NOMO-1 (cell line): ENCODE measurements around the gene GRID2IP.
"Not testable (repeated sequence)": the region's sequence is repeated elsewhere in the genome, so short reads cannot be mapped to it uniquely, and the experiment has no call there.

Experiments used
- DNase-seq, 2 experiments: peaks; one replicate each; lab custom pipeline; 2025; ENCODE audit not compliant: unreplicated experiment in 2 of 2; lab: John Stamatoyannopoulos, UW

GRID2IP gene

DNA sequence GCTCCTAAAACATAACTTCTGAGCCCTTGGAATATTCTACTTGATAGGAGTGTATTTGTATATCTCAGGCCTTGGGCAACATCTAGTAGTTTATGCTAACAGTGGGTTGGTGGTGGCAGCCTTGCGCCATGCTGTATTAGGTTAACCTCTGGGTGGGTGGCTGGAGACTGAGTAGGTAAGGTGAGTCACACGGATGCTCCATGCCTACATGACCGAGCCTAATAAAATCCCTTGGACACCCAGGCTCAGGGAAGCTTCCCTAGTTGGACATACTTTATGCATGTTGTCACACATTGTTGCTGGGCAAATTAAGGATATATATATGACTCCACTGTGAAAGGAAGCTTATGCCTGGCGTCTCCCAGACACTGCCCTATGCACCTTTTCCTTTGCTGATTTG lies 97.5 kb downstream of the GRID2IP start:
- DNase-seq, result no peak

GRCh38 chr7:6451224-6451705 lies 100.0 kb downstream of the GRID2IP start:
- no peak for DNase-seq

- DNase-seq, result not testable (repeated sequence)
Observed at GRCh38 chr7:6450591-6450990, 100.7 kb downstream of the GRID2IP start.

DNA sequence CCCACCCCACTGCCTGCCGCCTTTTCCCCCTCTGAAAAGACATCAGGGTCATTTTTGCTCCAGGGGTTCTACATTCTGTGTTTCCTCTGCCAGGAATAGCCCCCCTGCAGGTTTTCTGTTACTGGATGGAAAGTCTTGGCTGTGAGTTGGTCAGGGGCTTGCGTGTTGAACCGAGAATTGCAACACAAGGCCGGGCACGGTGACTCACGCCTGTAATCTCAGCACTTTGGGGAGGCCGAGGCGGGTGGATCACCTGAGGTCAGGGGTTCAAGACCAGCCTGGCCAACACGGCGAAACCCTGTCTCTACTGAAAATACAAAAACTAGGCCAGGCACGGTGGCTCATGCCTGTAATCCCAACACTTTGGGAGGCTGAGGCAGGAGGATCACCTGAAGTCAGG lies 101.4 kb downstream of the GRID2IP start:
- not testable (repeated sequence) for DNase-seq

DNA sequence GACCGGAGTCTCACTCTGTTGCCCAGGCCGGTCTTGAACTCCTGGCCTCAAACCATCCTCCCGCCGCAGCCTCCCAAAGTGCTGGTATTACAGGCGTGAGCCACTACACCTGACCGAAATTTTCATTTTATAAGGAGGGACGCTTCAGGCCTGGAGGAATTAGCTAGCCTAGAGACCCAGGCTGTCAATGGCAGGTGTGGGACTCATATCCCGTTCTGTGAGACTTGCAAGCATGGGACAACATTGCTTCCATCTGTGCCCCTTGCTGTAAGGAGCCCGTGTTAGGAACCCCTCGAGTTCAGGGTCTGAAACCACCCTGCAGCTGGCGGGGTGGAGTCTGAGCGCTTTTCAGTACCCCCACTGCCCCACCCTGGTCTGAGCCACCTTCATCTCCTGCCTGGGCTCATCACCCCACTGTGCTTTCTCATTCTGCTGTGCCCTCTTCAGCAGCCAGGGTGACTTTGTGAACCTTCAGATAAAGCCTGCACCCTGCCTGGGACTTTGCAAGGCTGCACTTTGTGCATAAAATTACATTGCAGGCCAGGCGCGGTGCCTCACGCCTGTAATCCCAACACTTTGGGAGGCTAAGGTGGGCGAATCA lies 102.2 kb downstream of the GRID2IP start:
- no peak for DNase-seq

GRCh38 chr7:6447581-6448199 lies 103.6 kb downstream of the GRID2IP start, which contains the start of gene DAGLB:
DAGLB (minus strand) TSS chr7:6447954; CDS start chr7:6447842, 112 bp downstream.
- DNase-seq, result peak; percentile 89 to 93
